ENCODE results near the gene WDR47.

- no peak for TF ChIP-seq ZFP3 (CRISPR knock-in tag; IDR thresholded peaks at IDR 0.05)
- TF ChIP-seq PATZ1 (CRISPR knock-in tag; IDR thresholded peaks at IDR 0.05; ENCODE audit: borderline replicate concordance), result no peak
- TF ChIP-seq ARNTL (CRISPR knock-in tag; IDR thresholded peaks at IDR 0.05; ENCODE audit: borderline replicate concordance, low read depth), result no peak
Measured at GRCh38 chr1:109011335-109011734, 30.6 kb downstream of the WDR47 start.
